Mucosa of rectum (tissue), 2 donors: ENCODE measurements around the gene SORCS1.

Experiments
- H3K27ac ChIP-seq, 2 donors: one replicate each; pipeline ENCODE4 v1.7.0; 2013; ENCODE audit warnings: inconsistent platforms in 2 of 2, low read depth in 2 of 2, low read length in 2 of 2
- H3K27me3 ChIP-seq, 2 donors: one replicate each; pipeline ENCODE4 v1.7.0; 2013; ENCODE audit warnings: low read length in 2 of 2; ENCODE audit not compliant: control insufficient read depth in 2 of 2, insufficient read depth in 2 of 2
- H3K36me3 ChIP-seq, 2 donors: one replicate each; pipeline ENCODE4 v1.7.0; 2013; ENCODE audit warnings: low read length in 2 of 2; ENCODE audit not compliant: control insufficient read depth in 2 of 2, insufficient read depth in 2 of 2
- H3K4me1 ChIP-seq, 2 donors: one replicate each; pipeline ENCODE4 v1.7.0; 2013; ENCODE audit warnings: low read length in 2 of 2, mild to moderate bottlenecking in 1 of 2; ENCODE audit not compliant: control insufficient read depth in 2 of 2, insufficient read depth in 2 of 2
- H3K4me3 ChIP-seq, 2 donors: one replicate each; pipeline ENCODE4 v1.7.0; 2013; ENCODE audit warnings: low read length in 2 of 2
- H3K9ac ChIP-seq, 2 donors: one replicate each; pipeline ENCODE4 v1.7.0; 2013; ENCODE audit warnings: low read length in 2 of 2, low read depth in 1 of 2, mild to moderate bottlenecking in 1 of 2
- H3K9me3 ChIP-seq, 2 donors: one replicate each; pipeline ENCODE4 v1.7.0; 2013; ENCODE audit warnings: low read length in 2 of 2; ENCODE audit not compliant: control insufficient read depth in 2 of 2
- donor health status: healthy.
- donor health status: Normal muscosa, but diverticular disease.

The SORCS1 gene

DNA sequence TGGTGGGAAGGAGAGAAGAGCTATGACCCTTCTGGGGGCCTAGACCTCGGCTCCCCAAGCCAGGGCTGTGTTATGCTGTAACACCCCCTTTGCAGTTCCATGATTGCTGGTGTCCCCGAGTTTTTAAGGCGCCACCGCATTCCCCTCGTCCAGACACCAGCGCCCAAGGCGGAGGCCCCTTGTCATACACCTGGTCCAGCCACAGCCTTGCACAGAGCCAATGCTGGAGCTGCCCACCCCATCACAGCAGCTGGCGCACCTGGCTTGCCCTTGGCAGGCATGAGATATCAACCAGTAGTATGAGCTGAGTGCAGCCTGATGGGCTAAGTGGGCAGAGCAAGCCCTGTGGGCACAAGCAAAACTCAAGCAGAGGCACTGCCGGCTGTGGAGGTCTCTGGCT, 209.4 kb downstream of the SORCS1 start:
- Histone ChIP-seq H3K4me1 (no peaks in the 10 kb centered on the region), H3K9ac (no peak overlapping the region), H3K36me3 (no peaks in the 10 kb centered on the region)

DNA sequence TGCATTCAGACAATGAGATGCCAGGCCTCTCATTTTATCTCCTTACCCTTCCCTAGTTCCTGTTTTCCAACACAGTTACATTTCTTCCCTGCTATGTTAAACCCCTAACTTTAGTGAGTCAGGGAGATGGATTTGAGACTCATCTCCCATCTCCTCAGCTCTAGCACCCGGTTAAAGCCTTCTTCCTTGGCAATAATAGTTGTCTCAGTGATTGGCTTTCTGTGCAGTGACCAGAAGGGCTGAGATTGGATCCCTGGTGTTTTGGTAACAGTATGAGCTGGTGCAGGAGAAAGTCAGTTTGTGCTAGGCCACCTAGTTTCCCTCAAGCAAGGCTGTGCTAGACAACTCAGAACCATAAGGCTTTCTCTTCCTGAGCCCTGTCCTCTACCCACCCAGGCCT, 212.5 kb downstream of the SORCS1 start:
- Histone ChIP-seq H3K27ac (no peak overlapping the region), H3K36me3 (no peaks in the 10 kb centered on the region), H3K4me1 (no peaks in the 10 kb centered on the region), H3K27me3 (no peaks in the 10 kb centered on the region), H3K9me3 (no peaks in the 10 kb centered on the region), H3K9ac (no peak overlapping the region), H3K4me3 (no peak overlapping the region)

More for the DNA sequence above, 209.4 kb downstream of the SORCS1 start:
- Histone ChIP-seq H3K9me3 (no peaks in the 10 kb centered on the region), H3K27ac (no peak overlapping the region), H3K27me3 (no peaks in the 10 kb centered on the region), H3K4me3 (no peak overlapping the region)

DNA sequence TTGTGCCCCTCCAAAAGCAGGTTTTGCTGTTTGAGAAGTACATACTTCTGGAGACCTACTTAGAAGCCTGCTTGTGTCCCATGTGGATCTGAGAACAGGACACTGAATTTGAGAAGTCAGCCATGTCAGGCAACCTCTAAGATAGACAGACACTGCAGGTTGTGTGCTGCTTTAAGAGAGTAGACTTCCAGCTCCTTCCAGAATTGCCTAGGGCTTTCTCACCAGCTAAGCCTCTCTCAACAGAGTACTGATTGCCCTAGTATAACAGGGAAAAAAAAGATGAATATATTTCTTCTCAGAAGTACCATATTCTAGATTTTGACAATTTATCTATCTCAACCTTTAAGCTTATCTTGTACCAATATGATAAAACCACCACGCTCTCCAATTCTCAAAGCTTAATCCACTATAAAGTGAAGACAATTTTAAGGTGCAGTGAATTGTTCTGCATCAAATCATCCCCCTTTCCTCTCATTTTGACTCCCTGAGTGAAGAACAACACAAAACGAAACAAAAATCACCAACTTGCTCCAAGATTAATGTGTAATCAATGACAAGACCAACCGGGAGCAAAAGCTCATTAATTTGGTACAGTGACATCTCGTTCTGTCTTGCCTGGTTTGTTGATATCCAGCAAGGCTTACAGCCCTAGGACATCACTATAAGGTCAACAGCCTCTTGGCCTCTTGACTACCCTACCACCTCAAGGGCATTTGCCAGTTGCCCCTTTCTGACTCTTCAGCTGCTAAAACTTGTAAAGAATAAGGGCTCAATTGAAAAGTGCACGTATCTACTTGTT, 214.6 kb downstream of the SORCS1 start:
- Histone ChIP-seq H3K36me3 (no peaks in the 10 kb centered on the region), H3K27me3 (no peaks in the 10 kb centered on the region), H3K4me3 (no peak overlapping the region), H3K27ac (no peak overlapping the region), H3K9me3 (no peaks in the 10 kb centered on the region), H3K4me1 (no peaks in the 10 kb centered on the region), H3K9ac (no peak overlapping the region)

DNA sequence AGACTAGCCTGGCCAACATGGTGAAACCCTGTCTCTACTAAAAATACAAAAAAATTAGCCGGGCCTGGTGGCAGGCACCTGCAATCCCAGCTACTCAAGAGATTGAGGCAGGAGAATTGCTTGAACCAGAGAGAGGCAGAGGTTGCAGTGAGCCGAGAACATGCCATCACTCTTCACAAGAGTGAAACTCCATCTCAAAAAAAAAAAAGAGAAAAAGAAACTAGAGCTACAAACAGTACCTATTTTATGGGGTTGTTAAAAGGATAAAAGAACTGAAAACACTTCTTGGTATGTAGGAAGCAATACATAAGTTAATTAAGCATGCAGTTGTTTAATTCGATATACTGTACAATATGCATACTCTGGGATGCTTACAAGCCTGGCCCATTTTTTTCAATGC, 216.9 kb downstream of the SORCS1 start:
- Histone ChIP-seq H3K36me3 (no peaks in the 10 kb centered on the region), H3K4me1 (no peaks in the 10 kb centered on the region), H3K9me3 (no peaks in the 10 kb centered on the region), H3K27me3 (no peaks in the 10 kb centered on the region), H3K27ac (no peak overlapping the region), H3K9ac (no peak overlapping the region), H3K4me3 (no peak overlapping the region)

DNA sequence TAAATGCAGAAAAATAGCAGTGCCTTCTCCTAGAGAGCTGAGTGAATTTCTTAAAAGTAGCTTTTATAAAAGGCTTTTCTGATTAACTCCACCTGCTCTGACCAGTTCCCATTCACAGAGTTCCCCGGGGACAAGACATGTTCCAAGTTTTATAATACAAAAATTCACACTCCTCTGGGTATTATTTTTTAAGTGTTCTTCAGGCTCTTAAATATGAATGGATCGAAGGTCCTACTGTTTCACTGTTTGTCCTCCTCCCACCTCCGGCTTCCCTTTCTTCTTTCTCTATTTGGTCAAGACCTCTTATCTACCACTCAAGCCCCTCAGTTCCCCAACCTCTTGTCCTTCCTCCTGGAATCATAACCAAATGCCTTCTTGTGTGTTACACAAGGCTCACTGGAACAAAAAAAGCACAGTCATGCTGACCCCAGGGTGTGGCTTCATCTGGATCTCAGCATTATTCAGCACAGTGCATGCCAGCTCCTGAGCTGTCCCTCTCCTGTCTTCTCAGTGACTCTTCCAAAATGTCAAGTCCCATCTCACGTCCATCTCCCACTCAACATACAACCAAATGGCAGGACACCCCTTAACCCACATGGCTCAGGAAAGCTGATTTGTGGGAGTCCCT, 222.4 kb downstream of the SORCS1 start:
- H3K27ac ChIP-seq: no peak overlapping the region

DNA sequence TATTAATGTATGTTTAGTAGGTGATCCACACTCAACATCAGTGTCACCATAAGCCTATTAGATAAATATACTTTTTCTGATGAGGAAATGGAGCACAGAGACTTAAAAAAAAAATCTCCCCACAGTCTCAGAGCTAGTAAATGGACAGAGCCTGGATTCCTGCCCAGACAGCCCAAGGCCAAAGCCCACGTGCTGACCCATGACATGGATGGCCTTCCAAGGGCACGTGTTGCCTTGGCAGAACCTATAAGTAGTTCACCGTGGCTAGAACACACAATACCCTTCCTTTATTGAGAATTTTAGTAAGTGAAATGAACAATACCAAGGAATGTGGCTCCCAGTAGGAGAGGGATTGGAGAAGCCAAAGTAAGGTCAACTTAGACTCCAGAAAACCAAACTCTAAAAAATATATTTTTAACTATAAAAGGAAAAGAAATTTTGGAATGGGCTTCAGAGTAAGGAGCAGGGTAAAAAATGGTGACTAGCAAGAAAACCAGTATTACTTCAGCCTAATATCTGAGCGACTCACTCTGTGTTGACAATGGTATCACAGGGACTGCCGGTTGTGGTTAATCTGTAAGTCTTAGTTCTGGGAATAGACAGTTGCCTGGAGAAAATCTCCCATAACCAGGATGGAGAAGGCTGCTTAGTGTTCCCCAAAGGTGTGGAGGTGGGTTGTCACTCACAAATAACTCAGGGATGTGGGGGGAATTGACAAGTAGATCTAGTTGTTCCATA, 223.0 kb downstream of the SORCS1 start:
- H3K4me1 ChIP-seq: no peaks in the 10 kb centered on the region
- no peak overlapping the region for H3K9ac ChIP-seq
- H3K27ac ChIP-seq: no peak overlapping the region
- H3K27me3 ChIP-seq: no peaks in the 10 kb centered on the region
- H3K9me3 ChIP-seq: no peaks in the 10 kb centered on the region
- H3K36me3 ChIP-seq: no peaks in the 10 kb centered on the region
- no peak overlapping the region for H3K4me3 ChIP-seq

More for the DNA sequence above, 222.4 kb downstream of the SORCS1 start:
- no peak overlapping the region for H3K4me3 ChIP-seq
- H3K27me3 ChIP-seq: no peaks in the 10 kb centered on the region
- no peaks in the 10 kb centered on the region for H3K4me1 ChIP-seq
- no peaks in the 10 kb centered on the region for H3K9me3 ChIP-seq
- no peaks in the 10 kb centered on the region for H3K36me3 ChIP-seq
- no peak overlapping the region for H3K9ac ChIP-seq

DNA sequence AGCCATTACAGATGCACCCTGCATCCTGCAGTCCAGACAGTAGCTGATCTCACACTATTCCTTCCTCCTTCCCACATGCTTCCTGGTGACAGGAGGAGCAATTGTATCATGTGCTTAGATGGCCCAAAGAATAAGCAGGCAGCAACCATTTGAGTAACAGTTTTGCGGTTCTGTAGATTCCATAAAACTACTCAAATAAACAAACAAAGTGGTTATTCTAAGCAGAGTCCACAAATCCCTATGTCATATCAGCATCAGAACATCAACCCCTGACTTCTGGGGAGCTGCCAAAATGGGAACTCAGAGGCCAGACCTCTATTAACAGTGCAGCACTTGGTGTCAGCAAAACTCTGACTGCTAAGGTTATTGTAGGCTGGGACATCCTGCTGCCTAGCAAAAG, 226.0 kb downstream of the SORCS1 start:
- no peaks in the 10 kb centered on the region for H3K27me3 ChIP-seq
- no peak overlapping the region for H3K9ac ChIP-seq
- H3K9me3 ChIP-seq: no peaks in the 10 kb centered on the region
- no peaks in the 10 kb centered on the region for H3K36me3 ChIP-seq
- no peak overlapping the region for H3K27ac ChIP-seq
- no peaks in the 10 kb centered on the region for H3K4me1 ChIP-seq
- H3K4me3 ChIP-seq: no peak overlapping the region

DNA sequence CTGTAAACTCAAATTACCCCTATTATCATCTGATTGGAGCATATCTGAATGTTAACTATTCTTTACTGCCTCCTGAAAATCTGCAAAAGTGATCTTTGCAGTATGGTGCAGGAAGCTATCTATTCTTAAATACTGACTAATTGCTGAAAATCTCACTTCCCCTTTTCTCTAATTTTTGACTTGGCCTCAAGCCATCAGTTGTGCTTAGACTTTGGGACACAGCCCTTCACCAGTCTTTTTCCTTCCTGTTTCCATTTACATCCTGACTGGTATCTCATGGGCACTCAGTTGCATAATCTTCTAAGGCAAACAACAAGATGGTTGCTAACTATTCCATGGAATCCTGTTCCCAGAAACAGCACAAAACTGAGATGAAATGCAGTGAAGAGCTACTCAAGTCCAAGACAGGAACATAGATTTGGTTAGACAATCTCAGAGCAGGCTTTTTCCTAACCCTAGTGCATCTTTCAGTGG, 228.5 kb downstream of the SORCS1 start:
- H3K27ac ChIP-seq: no peak overlapping the region
- H3K27me3 ChIP-seq: no peaks in the 10 kb centered on the region
- no peaks in the 10 kb centered on the region for H3K36me3 ChIP-seq
- no peak overlapping the region for H3K9ac ChIP-seq
- H3K9me3 ChIP-seq: no peaks in the 10 kb centered on the region
- H3K4me1 ChIP-seq: no peaks in the 10 kb centered on the region
- H3K4me3 ChIP-seq: no peak overlapping the region

DNA sequence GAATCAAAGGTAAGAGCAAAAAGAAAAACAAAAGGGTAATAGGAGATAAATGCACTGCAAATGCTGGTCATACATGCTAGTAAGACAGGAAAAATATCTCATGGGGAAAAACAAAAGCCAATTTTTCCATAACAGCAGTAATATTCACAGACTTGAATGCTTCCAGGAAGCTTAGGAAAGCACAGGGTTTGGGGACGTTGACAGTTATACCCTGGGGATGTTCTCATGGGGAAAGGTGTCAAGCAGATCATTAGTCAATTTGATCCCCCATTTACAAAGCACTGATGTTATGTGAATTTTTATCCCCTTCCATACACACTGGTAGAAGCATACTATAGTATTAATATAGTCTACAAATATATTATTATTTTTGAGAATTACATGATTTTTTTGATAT, 232.7 kb downstream of the SORCS1 start:
- Histone ChIP-seq H3K4me1 (no peaks in the 10 kb centered on the region), H3K4me3 (no peak overlapping the region), H3K36me3 (no peaks in the 10 kb centered on the region), H3K27me3 (no peaks in the 10 kb centered on the region), H3K9ac (no peak overlapping the region), H3K9me3 (no peaks in the 10 kb centered on the region), H3K27ac (no peak overlapping the region)
